ENCODE results near the gene ENC1.

GRCh38 chr5:74659172-74659571 lies 18.6 kb upstream of the ENC1 start:
- TF ChIP-seq CTCF (IDR thresholded peaks at IDR 0.05; ENCODE audit: low read length) (no peak), EZH2 (IDR thresholded peaks at IDR 0.05; ENCODE audit: borderline replicate concordance, low read length) (no peak)
